MM.1S (cell line): ENCODE results near the gene SPATA31C2.

Source experiments
- CTCF ChIP-seq: fragments of 300-600 bp; sonication (generic); IDR thresholded peaks from 2 replicates; pipeline ENCODE4 v1.5.1; 2016; ENCODE audit warnings: antibody characterized with exemption, low read length, mixed read lengths
- EZH2 ChIP-seq: fragments of 300-600 bp; sonication (generic); optimal IDR thresholded peaks from 2 replicates; pipeline ENCODE3; 2017; ENCODE audit warnings: low read depth, mild to moderate bottlenecking, antibody characterized with exemption, low read length, mixed read lengths
- EZH2phosphoT487 ChIP-seq: fragments of 300-600 bp; sonication (generic); IDR thresholded peaks from 2 replicates; pipeline ENCODE4 v1.6.1; 2018; ENCODE audit warnings: antibody characterized with exemption, low read length

- no peak for TF ChIP-seq CTCF
- no peak for TF ChIP-seq EZH2
- TF ChIP-seq EZH2phosphoT487, result no peak
Measured at GRCh38 chr9:88187631-88188030, 49.4 kb upstream of the SPATA31C2 start.
